Liver (tissue), 9 donors: ENCODE results near the gene SCN4A. TPM values are rescaled to one million over a fixed set of nuclear protein-coding genes. Genes with fewer than 3 reads are reported as not detected.

Source experiments
- DNase-seq: peaks from one replicate; pipeline ENCODE4 v3.0.0-alpha.2; 2017; ENCODE audit warnings: low spot score
- H3K27ac ChIP-seq, 2 donors: one replicate each; pipeline ENCODE4 v1.7.0; 2013; ENCODE audit warnings: inconsistent platforms in 2 of 2, low read length in 2 of 2, control low read depth in 1 of 2, low read depth in 1 of 2, mild to moderate bottlenecking in 1 of 2
- H3K27me3 ChIP-seq, 4 donors: one replicate each; pipeline versions ENCODE4 v1.6.1 to v1.7.0; 2013; ENCODE audit warnings: low read length in 3 of 4, inconsistent platforms in 1 of 4, mild to moderate bottlenecking in 1 of 4, moderate library complexity in 1 of 4; ENCODE audit not compliant: control insufficient read depth in 4 of 4, insufficient read depth in 4 of 4
- H3K36me3 ChIP-seq, 4 donors: one replicate each; pipeline versions ENCODE4 v1.6.1 to v1.7.0; 2013; ENCODE audit warnings: low read length in 3 of 4, mild to moderate bottlenecking in 3 of 4, low read depth in 1 of 4, moderate library complexity in 1 of 4; ENCODE audit not compliant: control insufficient read depth in 4 of 4, insufficient read depth in 3 of 4
- H3K4me1 ChIP-seq, 4 donors: one replicate each; pipeline versions ENCODE4 v1.6.1 to v1.7.0; 2013; ENCODE audit warnings: low read length in 3 of 4, mild to moderate bottlenecking in 3 of 4, moderate library complexity in 1 of 4; ENCODE audit not compliant: control insufficient read depth in 4 of 4, insufficient read depth in 4 of 4
- H3K4me3 ChIP-seq, 3 donors: one replicate each; pipeline versions ENCODE4 v1.6.1 to v1.7.0; 2013; ENCODE audit warnings: low read length in 3 of 3, control low read depth in 1 of 3, low read depth in 1 of 3, mild to moderate bottlenecking in 1 of 3
- H3K9ac ChIP-seq, 2 donors: one replicate each; pipeline ENCODE4 v1.7.0; 2013; ENCODE audit warnings: low read length in 2 of 2, mild to moderate bottlenecking in 2 of 2, moderate library complexity in 2 of 2, control low read depth in 1 of 2, low read depth in 1 of 2
- H3K9me3 ChIP-seq, 4 donors: one replicate each; pipeline versions ENCODE4 v1.6.1 to v1.7.0; 2013; ENCODE audit warnings: low read length in 3 of 4; ENCODE audit not compliant: control insufficient read depth in 4 of 4
- ATF3 ChIP-seq: IDR thresholded peaks from 2 replicates; pipeline ENCODE4 v1.6.1; 2016; ENCODE audit warnings: antibody characterized with exemption
- EGR1 ChIP-seq, 2 donors: IDR thresholded peaks; 2 replicates each; pipeline ENCODE4 v1.6.1; 2016 to 2018; ENCODE audit warnings: antibody characterized with exemption in 2 of 2, low read depth in 2 of 2
- FOXA1 ChIP-seq: IDR thresholded peaks from 2 replicates; pipeline ENCODE4 v1.6.1; 2016; ENCODE audit warnings: antibody characterized with exemption
- FOXA2 ChIP-seq: IDR thresholded peaks from 2 replicates; pipeline ENCODE4 v1.6.1; 2016; ENCODE audit warnings: antibody characterized with exemption
- GABPA ChIP-seq, 2 donors: IDR thresholded peaks in 1 of 2; conservative IDR thresholded peaks in 1 of 2; 2 replicates each; pipeline ENCODE4 v1.6.1; 2016; ENCODE audit warnings: antibody characterized with exemption in 2 of 2, mild to moderate bottlenecking in 1 of 2, moderate library complexity in 1 of 2
- HNF4A ChIP-seq, 2 donors: conservative IDR thresholded peaks; 2 replicates each; pipeline ENCODE4 v1.6.1; 2016; ENCODE audit warnings: antibody characterized with exemption in 2 of 2, mild to moderate bottlenecking in 2 of 2
- HNF4G ChIP-seq: IDR thresholded peaks from 2 replicates; pipeline ENCODE4 v1.6.1; 2016; ENCODE audit warnings: antibody characterized with exemption
- JUND ChIP-seq, 2 donors: IDR thresholded peaks; 2 replicates each; pipeline ENCODE4 v1.6.1; 2016; ENCODE audit warnings: antibody characterized with exemption in 2 of 2
- MAX ChIP-seq: IDR thresholded peaks from 2 replicates; pipeline ENCODE4 v1.6.1; 2016; ENCODE audit warnings: antibody characterized with exemption
- NR2F2 ChIP-seq: IDR thresholded peaks from 2 replicates; pipeline ENCODE4 v1.6.1; 2016; ENCODE audit warnings: antibody characterized with exemption
- RAD21 ChIP-seq, 2 donors: IDR thresholded peaks; 2 replicates each; pipeline ENCODE4 v1.6.1; 2016; ENCODE audit warnings: antibody characterized with exemption in 2 of 2, mild to moderate bottlenecking in 2 of 2
- RXRA ChIP-seq, 2 donors: IDR thresholded peaks; 2 replicates each; pipeline ENCODE4 v1.6.1; 2017 to 2018; ENCODE audit warnings: antibody characterized with exemption in 2 of 2, mild to moderate bottlenecking in 1 of 2
- SP1 ChIP-seq: IDR thresholded peaks from 2 replicates; pipeline ENCODE4 v1.6.1; 2018; ENCODE audit warnings: antibody characterized with exemption, mild to moderate bottlenecking
- TAF1 ChIP-seq: conservative IDR thresholded peaks from 2 replicates; pipeline ENCODE4 v1.6.1; 2016; ENCODE audit warnings: antibody characterized with exemption, mild to moderate bottlenecking
- YY1 ChIP-seq: IDR thresholded peaks from 2 replicates; pipeline ENCODE4 v1.6.1; 2016; ENCODE audit warnings: antibody characterized with exemption, mild to moderate bottlenecking
- ZBTB33 ChIP-seq: IDR thresholded peaks from 2 replicates; pipeline ENCODE4 v1.6.1; 2016; ENCODE audit warnings: antibody characterized with exemption
- WGBS: extraction: QIAGEN DNeasy Blood & Tissue Kit; methylation state at CpG from one replicate; pipeline ENCODE4 v1.1.7; 2013; 5-methylcytosine and 5-hydroxymethylcytosine counted together
- polyA plus RNA-seq, 2 donors: library from polyadenylated mRNA; stranded (reverse) in 1 of 2; unstranded in 1 of 2; fragments of 200-250 nt in 1 of 2; fragments of >200 nt in 1 of 2; fragmentation: Nextera tagmentation in 1 of 2; extraction: Ambion mirVana in 1 of 2; gene quantifications; one replicate each; pipeline versions ENCODE4 v1.2.1 to v1.2.3, GENCODE V29; 2013 to 2015
- total RNA-seq, 2 donors: library from RNA; depleted of rRNA; stranded (reverse); fragments of >200 nt; gene quantifications; one replicate each; pipeline ENCODE4 v1.2.3, GENCODE V29; 2014
- TF ChIP-seq, protein P1 (sequence below): fragments of 150-350 bp; IDR thresholded peaks from 2 replicates; pipeline ENCODE4 v1.5.1; 2017; ENCODE audit warnings: improper control_type of control experiment, low read depth, low read length; ENCODE audit not compliant: missing input control
- TF ChIP-seq, protein P2 (sequence below): IDR thresholded peaks from 2 replicates; pipeline ENCODE4 v1.6.1; 2016; ENCODE audit warnings: antibody characterized with exemption, mild to moderate bottlenecking
- donor health status: healthy.
- donor health status: healthy.
- donor health status: healthy.
- donor health status: healthy.
- donor health status: healthy.

Gene SCN4A
- total and polyA plus RNA-seq, 4 donors = 0.04 to 1.3 (median 0.43) TPM

DNA sequence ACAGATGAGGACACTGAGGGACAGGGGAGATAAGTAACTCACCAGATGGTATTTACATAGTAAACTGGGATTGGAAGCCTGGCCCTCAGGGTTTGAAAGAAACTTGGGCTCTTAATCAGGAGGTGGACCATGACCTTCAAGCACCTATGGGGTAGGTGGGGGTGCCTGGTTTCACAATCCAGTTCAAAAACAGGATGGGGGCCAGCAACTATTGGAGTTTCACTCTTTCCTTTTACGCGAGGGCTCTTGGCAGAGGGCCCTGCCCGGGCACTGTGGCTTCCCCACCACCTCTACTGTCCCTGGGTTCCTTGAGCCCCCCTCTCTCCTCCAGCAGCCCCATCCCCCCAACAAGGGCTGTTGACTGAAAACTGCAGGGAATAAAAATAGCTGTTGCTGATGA is 14.1 kb upstream of the SCN4A start:
- no peak for DNase-seq
- TF ChIP-seq EGR1 (IDR thresholded peaks at IDR 0.05; ENCODE audit: low read depth in 2 of 2) (no peak), SP1 (no peak), RXRA (IDR thresholded peaks at IDR 0.05) (no peak), FOXA2 (no peak)
- Histone ChIP-seq H3K4me1 (peaks cover 0 to 2% (median 0%) of the 10 kb centered on the region in 4 donors), H3K4me3 (no peak overlapping the region), H3K9ac (no peak overlapping the region), H3K36me3 (no peaks in the 10 kb centered on the region), H3K9me3 (peaks cover 0 to 5% (median 1%) of the 10 kb centered on the region in 4 donors), H3K27ac (no peak overlapping the region), H3K27me3 (no peaks in the 10 kb centered on the region)
- 37% methylated on average over 3 of the region's 3 CpGs for WGBS

DNA sequence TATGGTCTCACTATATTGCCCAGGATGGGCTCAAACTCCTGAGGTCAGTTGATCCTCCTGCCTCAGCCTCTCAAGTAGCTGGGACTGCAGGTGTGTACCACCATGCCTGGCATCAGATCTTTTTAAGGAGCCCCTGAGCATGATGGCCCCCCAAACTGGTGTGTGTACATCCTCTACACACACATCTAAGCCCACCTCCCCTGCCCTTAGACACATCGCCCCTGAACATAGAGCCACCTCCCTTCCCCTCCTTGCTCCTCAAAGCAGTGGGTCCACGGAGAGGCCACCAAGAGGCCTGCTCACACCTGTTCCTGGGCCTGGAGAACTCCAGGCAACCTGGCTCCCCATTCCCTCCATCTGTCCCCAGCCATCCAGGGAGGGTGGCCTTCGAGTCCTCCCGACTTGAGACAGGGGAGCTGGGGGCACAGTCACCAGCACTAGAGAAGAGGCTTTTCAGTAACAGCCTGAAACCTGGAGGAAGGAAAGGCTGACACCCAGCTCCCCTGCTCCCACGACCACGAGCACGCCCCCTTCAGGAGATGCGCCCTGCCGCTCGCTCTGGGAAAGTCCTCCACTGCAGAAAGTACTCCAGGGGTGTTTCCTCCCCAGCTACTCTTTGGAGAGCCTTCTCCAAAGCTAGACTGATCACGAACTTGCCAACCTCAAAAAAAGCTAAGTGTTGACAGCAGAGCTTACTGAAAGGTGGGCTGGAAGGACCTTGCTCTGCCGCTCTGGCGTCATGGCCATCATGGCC is 12.8 kb upstream of the SCN4A start:
- DNase-seq = no peak
- H3K36me3 ChIP-seq = no peaks in the 10 kb centered on the region

More for the DNA sequence above, 12.8 kb upstream of the SCN4A start:
- H3K9ac ChIP-seq = no peak overlapping the region
- H3K9me3 ChIP-seq = peaks cover 0 to 7% (median 1%) of the 10 kb centered on the region in 4 donors
- peaks cover 0 to 3% (median 0%) of the 10 kb centered on the region in 4 donors for H3K4me1 ChIP-seq
- H3K27ac ChIP-seq = peak overlapping the region in 1 of 2 donors; percentile 19
- H3K4me3 ChIP-seq = no peak overlapping the region
- 89% methylated on average over 13 of the region's 13 CpGs for WGBS
- H3K27me3 ChIP-seq = no peaks in the 10 kb centered on the region
- no peak for TF ChIP-seq GABPA (IDR thresholded peaks at IDR 0.05 in 1 of 2, conservative IDR thresholded peaks at IDR 0.05 in 1 of 2)
- no peak for TF ChIP-seq ATF3
- no peak for TF ChIP-seq ZBTB33
- TF ChIP-seq TAF1 = no peak
- TF ChIP-seq NR2F2 = no peak
- TF ChIP-seq MAX = no peak
- no peak for TF ChIP-seq EGR1 (IDR thresholded peaks at IDR 0.05; ENCODE audit: low read depth in 2 of 2)
- no peak for TF ChIP-seq HNF4A (conservative IDR thresholded peaks at IDR 0.05)
- no peak for TF ChIP-seq SP1
- no peak for TF ChIP-seq JUND (IDR thresholded peaks at IDR 0.05)
- TF ChIP-seq FOXA1 = no peak
- TF ChIP-seq YY1 = no peak
- TF ChIP-seq, protein P1, sequence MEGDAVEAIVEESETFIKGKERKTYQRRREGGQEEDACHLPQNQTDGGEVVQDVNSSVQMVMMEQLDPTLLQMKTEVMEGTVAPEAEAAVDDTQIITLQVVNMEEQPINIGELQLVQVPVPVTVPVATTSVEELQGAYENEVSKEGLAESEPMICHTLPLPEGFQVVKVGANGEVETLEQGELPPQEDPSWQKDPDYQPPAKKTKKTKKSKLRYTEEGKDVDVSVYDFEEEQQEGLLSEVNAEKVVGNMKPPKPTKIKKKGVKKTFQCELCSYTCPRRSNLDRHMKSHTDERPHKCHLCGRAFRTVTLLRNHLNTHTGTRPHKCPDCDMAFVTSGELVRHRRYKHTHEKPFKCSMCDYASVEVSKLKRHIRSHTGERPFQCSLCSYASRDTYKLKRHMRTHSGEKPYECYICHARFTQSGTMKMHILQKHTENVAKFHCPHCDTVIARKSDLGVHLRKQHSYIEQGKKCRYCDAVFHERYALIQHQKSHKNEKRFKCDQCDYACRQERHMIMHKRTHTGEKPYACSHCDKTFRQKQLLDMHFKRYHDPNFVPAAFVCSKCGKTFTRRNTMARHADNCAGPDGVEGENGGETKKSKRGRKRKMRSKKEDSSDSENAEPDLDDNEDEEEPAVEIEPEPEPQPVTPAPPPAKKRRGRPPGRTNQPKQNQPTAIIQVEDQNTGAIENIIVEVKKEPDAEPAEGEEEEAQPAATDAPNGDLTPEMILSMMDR = no peak
- TF ChIP-seq HNF4G = no peak
- TF ChIP-seq, protein P2, sequence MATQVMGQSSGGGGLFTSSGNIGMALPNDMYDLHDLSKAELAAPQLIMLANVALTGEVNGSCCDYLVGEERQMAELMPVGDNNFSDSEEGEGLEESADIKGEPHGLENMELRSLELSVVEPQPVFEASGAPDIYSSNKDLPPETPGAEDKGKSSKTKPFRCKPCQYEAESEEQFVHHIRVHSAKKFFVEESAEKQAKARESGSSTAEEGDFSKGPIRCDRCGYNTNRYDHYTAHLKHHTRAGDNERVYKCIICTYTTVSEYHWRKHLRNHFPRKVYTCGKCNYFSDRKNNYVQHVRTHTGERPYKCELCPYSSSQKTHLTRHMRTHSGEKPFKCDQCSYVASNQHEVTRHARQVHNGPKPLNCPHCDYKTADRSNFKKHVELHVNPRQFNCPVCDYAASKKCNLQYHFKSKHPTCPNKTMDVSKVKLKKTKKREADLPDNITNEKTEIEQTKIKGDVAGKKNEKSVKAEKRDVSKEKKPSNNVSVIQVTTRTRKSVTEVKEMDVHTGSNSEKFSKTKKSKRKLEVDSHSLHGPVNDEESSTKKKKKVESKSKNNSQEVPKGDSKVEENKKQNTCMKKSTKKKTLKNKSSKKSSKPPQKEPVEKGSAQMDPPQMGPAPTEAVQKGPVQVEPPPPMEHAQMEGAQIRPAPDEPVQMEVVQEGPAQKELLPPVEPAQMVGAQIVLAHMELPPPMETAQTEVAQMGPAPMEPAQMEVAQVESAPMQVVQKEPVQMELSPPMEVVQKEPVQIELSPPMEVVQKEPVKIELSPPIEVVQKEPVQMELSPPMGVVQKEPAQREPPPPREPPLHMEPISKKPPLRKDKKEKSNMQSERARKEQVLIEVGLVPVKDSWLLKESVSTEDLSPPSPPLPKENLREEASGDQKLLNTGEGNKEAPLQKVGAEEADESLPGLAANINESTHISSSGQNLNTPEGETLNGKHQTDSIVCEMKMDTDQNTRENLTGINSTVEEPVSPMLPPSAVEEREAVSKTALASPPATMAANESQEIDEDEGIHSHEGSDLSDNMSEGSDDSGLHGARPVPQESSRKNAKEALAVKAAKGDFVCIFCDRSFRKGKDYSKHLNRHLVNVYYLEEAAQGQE = no peak
- TF ChIP-seq RAD21 (IDR thresholded peaks at IDR 0.05) = no peak
- TF ChIP-seq RXRA (IDR thresholded peaks at IDR 0.05) = no peak
- no peak for TF ChIP-seq FOXA2
